ENCODE measurements around the gene ST6GAL1. TPM values are rescaled to one million over a fixed set of nuclear protein-coding genes. Genes with fewer than 3 reads are reported as not detected.

ST6GAL1 gene
- total RNA-seq, 4 donors from 2014 or later: 11.1 to 29.8 (median 18.6) TPM

GRCh38 chr3:187042346-187042745 is 112.0 kb downstream of the ST6GAL1 start:
- DNase-seq (no peak), ATAC-seq (no peak)
- no peak overlapping the region for H3K27ac ChIP-seq
- H3K36me3 ChIP-seq: no peaks in the 10 kb centered on the region
- peaks cover 0 to 19% of the 10 kb centered on the region in 2 donors for H3K4me1 ChIP-seq
- no peaks in the 10 kb centered on the region for H3K27me3 ChIP-seq
- intact Hi-C loops (cut with DNase I; ENCODE audit: low total_unique reads): no loop called here
- in situ Hi-C loops (cut with MboI; ENCODE audit: low sequenced_read_pairs in 4 of 4): no loop called here
- no peak overlapping the region for H3K4me3 ChIP-seq
- no peaks in the 10 kb centered on the region for H3K9me3 ChIP-seq
- TF ChIP-seq CTCF (IDR thresholded peaks at IDR 0.05 in 4 of 5, conservative IDR thresholded peaks at IDR 0.05 in 1 of 5): no peak
- no peak for TF ChIP-seq POLR2A (IDR thresholded peaks at IDR 0.05)

- Histone ChIP-seq H3K4me3 (no peak overlapping the region), H3K27me3 (no peaks in the 10 kb centered on the region), H3K9me3 (no peaks in the 10 kb centered on the region), H3K4me1 (peaks cover 0 to 19% of the 10 kb centered on the region in 2 donors), H3K27ac (no peak overlapping the region), H3K36me3 (no peaks in the 10 kb centered on the region)
- ATAC-seq (no peak), DNase-seq (no peak)
- TF ChIP-seq POLR2A (IDR thresholded peaks at IDR 0.05) (no peak), CTCF (IDR thresholded peaks at IDR 0.05 in 4 of 5, conservative IDR thresholded peaks at IDR 0.05 in 1 of 5) (no peak)
- intact Hi-C loops (cut with DNase I; ENCODE audit: low total_unique reads): no loop called here
- in situ Hi-C loops (cut with MboI; ENCODE audit: low sequenced_read_pairs in 4 of 4): no loop called here
These were observed 112.6 kb downstream of the ST6GAL1 start for GRCh38 chr3:187042874-187043458.

GRCh38 chr3:187044206-187044605 is 113.9 kb downstream of the ST6GAL1 start:
- intact Hi-C loops (cut with DNase I; ENCODE audit: low total_unique reads) (no loop called here), in situ Hi-C loops (cut with MboI; ENCODE audit: low sequenced_read_pairs in 4 of 4) (no loop called here)
- no peak for DNase-seq
- ATAC-seq: no peak
- H3K36me3 ChIP-seq: no peaks in the 10 kb centered on the region
- no peaks in the 10 kb centered on the region for H3K27me3 ChIP-seq
- no peaks in the 10 kb centered on the region for H3K9me3 ChIP-seq
- no peak for TF ChIP-seq CTCF (IDR thresholded peaks at IDR 0.05 in 4 of 5, conservative IDR thresholded peaks at IDR 0.05 in 1 of 5)
- no peak for TF ChIP-seq POLR2A (IDR thresholded peaks at IDR 0.05)
- H3K4me3 ChIP-seq: no peak overlapping the region
- H3K4me1 ChIP-seq: peaks cover 0 to 19% of the 10 kb centered on the region in 2 donors
- peak overlapping the region in 2 of 4 donors; percentile 9 to 25 for H3K27ac ChIP-seq

DNA sequence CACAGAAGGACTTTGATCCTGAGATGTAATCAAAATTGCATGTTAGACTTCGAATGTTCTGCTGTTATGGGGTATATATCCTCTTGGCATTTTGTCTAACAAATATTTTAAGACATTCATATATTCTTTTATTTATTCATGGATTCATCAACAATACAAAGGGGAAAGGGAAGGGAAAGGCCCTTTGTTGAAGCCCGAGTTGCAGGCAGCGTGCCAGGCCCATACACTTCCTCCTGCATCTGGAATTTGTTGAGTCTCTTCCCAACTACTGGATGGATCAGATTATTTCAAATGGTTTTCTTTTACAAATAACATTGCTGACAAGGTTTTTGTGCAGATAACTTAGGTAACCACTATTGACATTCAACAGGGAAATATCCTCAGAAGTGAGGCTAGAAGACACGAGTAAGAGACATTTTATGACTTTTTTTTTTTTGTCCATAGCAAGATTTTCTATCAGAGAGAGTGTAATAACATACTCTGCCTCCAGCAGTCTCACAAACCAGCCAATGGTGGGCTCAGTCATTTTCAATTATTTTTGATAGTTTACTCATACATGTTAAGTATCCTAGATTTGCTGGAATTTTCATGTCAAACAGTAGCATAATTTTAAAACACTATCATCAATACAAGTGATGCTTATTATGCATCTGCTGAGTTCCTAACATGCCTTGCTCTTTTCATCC is 114.7 kb downstream of the ST6GAL1 start:
- TF ChIP-seq POLR2A (IDR thresholded peaks at IDR 0.05): no peak
- no peak for TF ChIP-seq CTCF (IDR thresholded peaks at IDR 0.05 in 4 of 5, conservative IDR thresholded peaks at IDR 0.05 in 1 of 5)
- no peaks in the 10 kb centered on the region for H3K36me3 ChIP-seq
- H3K9me3 ChIP-seq: no peaks in the 10 kb centered on the region
- no peaks in the 10 kb centered on the region for H3K27me3 ChIP-seq
- peaks cover 0 to 19% of the 10 kb centered on the region in 2 donors for H3K4me1 ChIP-seq
- ATAC-seq (no peak), DNase-seq (no peak)
- intact Hi-C loops (cut with DNase I; ENCODE audit: low total_unique reads) (no loop called here), in situ Hi-C loops (cut with MboI; ENCODE audit: low sequenced_read_pairs in 4 of 4) (no loop called here)
- H3K27ac ChIP-seq: no peak overlapping the region
- H3K4me3 ChIP-seq: no peak overlapping the region

Measured in gastrocnemius medialis (tissue), 4 donors.